Rectal smooth muscle tissue (tissue), 1 donor: ENCODE measurements around the gene NFIA.

ENCODE experiments used
- H3K27ac ChIP-seq: one replicate; pipeline ENCODE4 v1.7.0; 2013; ENCODE audit warnings: low read depth, low read length, inconsistent platforms
- H3K27me3 ChIP-seq: one replicate; pipeline ENCODE4 v1.7.0; 2013; ENCODE audit warnings: low read length; ENCODE audit not compliant: control insufficient read depth, insufficient read depth
- H3K36me3 ChIP-seq: one replicate; pipeline ENCODE4 v1.7.0; 2013; ENCODE audit warnings: low read length; ENCODE audit not compliant: control insufficient read depth, insufficient read depth
- H3K4me1 ChIP-seq: one replicate; pipeline ENCODE4 v1.7.0; 2013; ENCODE audit warnings: low read length; ENCODE audit not compliant: control insufficient read depth, insufficient read depth
- H3K4me3 ChIP-seq: one replicate; pipeline ENCODE4 v1.7.0; 2013; ENCODE audit warnings: low read length
- H3K9ac ChIP-seq: one replicate; pipeline ENCODE4 v1.7.0; 2013; ENCODE audit warnings: low read length

The NFIA gene

DNA sequence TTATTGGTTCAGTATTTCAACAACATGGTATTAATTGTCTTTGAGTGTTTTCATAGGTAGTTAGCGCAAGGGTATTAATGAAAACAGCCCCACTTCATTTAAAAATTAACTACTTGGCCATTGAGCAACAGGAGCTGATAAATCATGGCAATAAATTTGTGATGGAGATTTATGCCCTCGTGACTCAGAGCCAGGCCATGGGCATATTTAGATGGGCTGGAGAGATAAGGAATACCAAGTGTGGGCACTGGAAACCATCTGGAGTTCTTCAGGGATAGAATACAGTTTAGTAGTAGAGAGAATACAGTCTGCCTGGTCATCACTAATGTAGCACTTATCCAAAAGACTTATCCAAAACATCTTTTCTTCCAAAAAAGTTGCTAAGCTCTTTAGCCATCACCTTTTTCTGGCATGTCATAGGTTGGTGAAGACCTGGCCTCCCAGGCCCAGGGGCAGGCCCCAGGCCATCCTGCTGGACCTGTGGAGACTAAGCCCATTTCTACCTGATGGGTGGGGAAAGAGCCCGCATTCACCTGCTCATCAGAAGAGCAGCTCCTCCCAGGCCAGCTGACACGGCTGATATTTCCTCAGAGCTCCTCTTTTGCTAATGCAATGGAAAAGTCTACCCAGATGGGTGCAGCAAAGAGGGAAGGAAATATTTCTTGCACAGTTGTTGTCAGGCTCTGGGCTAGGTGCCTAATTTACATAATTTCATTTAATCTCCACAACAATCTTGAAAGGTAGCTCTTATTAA lies 404.6 kb downstream of the NFIA start:
- H3K4me3 ChIP-seq = no peak overlapping the region
- H3K27ac ChIP-seq = no peak overlapping the region

DNA sequence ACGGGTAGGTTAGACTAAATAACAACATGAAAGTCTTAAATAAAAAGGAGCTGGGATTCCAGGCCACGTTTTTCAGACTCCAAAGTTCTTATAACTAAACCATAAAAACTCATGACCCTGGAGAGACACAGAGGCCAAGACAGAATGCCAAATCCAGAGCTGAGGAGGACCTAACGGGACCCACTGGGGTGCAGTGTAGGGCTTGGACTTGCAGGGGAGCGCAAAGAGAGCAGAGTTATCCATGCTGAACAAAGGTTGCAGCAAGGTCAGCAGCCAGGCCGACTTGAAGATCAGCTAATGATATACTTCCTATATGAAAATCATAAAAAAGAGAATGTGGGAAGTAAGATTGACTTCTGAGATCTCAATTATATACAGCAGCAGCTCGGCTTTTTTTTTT lies 405.4 kb downstream of the NFIA start:
- no peak overlapping the region for H3K9ac ChIP-seq
- H3K4me1 ChIP-seq = peaks cover 15% of the 10 kb centered on the region
- H3K4me3 ChIP-seq = no peak overlapping the region
- no peak overlapping the region for H3K27ac ChIP-seq
- H3K27me3 ChIP-seq = peaks cover 3% of the 10 kb centered on the region
- no peaks in the 10 kb centered on the region for H3K36me3 ChIP-seq

More for the DNA sequence above, 404.6 kb downstream of the NFIA start:
- H3K27me3 ChIP-seq = peaks cover 3% of the 10 kb centered on the region
- no peaks in the 10 kb centered on the region for H3K36me3 ChIP-seq
- no peak overlapping the region for H3K9ac ChIP-seq
- peaks cover 15% of the 10 kb centered on the region for H3K4me1 ChIP-seq

DNA sequence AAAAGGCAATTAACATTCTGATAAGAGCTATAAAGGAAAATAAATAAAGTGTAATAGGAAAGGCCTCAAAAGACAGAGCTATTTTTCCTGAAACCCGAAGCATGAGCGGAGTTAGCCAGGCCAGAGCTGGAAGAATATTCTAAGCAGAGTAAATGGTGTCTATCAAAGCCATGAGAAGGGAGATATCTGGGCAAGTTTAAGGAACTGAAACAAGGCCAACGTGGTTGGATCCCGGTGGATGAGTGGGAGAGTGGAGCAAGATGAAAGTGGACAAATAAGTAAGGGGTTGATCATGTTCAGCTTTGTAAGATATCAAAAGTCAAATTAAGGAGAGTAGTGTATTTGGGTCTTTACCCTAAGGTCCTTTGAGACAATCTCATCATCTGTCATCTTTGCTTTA lies 408.6 kb downstream of the NFIA start:
- no peak overlapping the region for H3K9ac ChIP-seq
- no peaks in the 10 kb centered on the region for H3K36me3 ChIP-seq
- H3K27ac ChIP-seq = peak overlapping the region; percentile 62
- H3K4me3 ChIP-seq = no peak overlapping the region
- no peaks in the 10 kb centered on the region for H3K27me3 ChIP-seq
- H3K4me1 ChIP-seq = peaks cover 15% of the 10 kb centered on the region

- Histone ChIP-seq H3K27me3 (no peaks in the 10 kb centered on the region), H3K9ac (no peak overlapping the region), H3K36me3 (no peaks in the 10 kb centered on the region), H3K4me3 (no peak overlapping the region), H3K27ac (peak overlapping the region; percentile 62), H3K4me1 (peaks cover 15% of the 10 kb centered on the region)
Observed at GRCh38 chr1:61491497-61491896, 409.1 kb downstream of the NFIA start.

- H3K4me1 ChIP-seq = peaks cover 15% of the 10 kb centered on the region
- no peaks in the 10 kb centered on the region for H3K36me3 ChIP-seq
- H3K9ac ChIP-seq = no peak overlapping the region
- no peak overlapping the region for H3K4me3 ChIP-seq
- H3K27me3 ChIP-seq = no peaks in the 10 kb centered on the region
- no peak overlapping the region for H3K27ac ChIP-seq
Observed at GRCh38 chr1:61494000-61494399, 411.6 kb downstream of the NFIA start.

- Histone ChIP-seq H3K27ac (no peak overlapping the region), H3K4me1 (peaks cover 4% of the 10 kb centered on the region), H3K27me3 (no peaks in the 10 kb centered on the region), H3K36me3 (no peaks in the 10 kb centered on the region), H3K4me3 (no peak overlapping the region), H3K9ac (no peak overlapping the region)
Observed at GRCh38 chr1:61496501-61496900, 414.1 kb downstream of the NFIA start.

GRCh38 chr1:61497013-61497412 lies 414.7 kb downstream of the NFIA start:
- Histone ChIP-seq H3K9ac (no peak overlapping the region), H3K4me3 (no peak overlapping the region), H3K4me1 (no peaks in the 10 kb centered on the region), H3K27ac (no peak overlapping the region), H3K36me3 (no peaks in the 10 kb centered on the region), H3K27me3 (no peaks in the 10 kb centered on the region)

- no peaks in the 10 kb centered on the region for H3K36me3 ChIP-seq
- no peaks in the 10 kb centered on the region for H3K27me3 ChIP-seq
- H3K27ac ChIP-seq = no peak overlapping the region
- H3K4me1 ChIP-seq = no peaks in the 10 kb centered on the region
- no peak overlapping the region for H3K4me3 ChIP-seq
- H3K9ac ChIP-seq = no peak overlapping the region
Observed at GRCh38 chr1:61498342-61498741, 416.0 kb downstream of the NFIA start.

- H3K27me3 ChIP-seq = no peaks in the 10 kb centered on the region
- no peak overlapping the region for H3K27ac ChIP-seq
- H3K9ac ChIP-seq = no peak overlapping the region
- H3K4me3 ChIP-seq = no peak overlapping the region
- H3K36me3 ChIP-seq = no peaks in the 10 kb centered on the region
- no peaks in the 10 kb centered on the region for H3K4me1 ChIP-seq
Observed at GRCh38 chr1:61501971-61502916, 419.9 kb downstream of the NFIA start.

- H3K27ac ChIP-seq = no peak overlapping the region
- H3K27me3 ChIP-seq = no peaks in the 10 kb centered on the region
- no peaks in the 10 kb centered on the region for H3K4me1 ChIP-seq
- no peaks in the 10 kb centered on the region for H3K36me3 ChIP-seq
- H3K4me3 ChIP-seq = no peak overlapping the region
- H3K9ac ChIP-seq = no peak overlapping the region
Observed at GRCh38 chr1:61504305-61504704, 421.9 kb downstream of the NFIA start.

DNA sequence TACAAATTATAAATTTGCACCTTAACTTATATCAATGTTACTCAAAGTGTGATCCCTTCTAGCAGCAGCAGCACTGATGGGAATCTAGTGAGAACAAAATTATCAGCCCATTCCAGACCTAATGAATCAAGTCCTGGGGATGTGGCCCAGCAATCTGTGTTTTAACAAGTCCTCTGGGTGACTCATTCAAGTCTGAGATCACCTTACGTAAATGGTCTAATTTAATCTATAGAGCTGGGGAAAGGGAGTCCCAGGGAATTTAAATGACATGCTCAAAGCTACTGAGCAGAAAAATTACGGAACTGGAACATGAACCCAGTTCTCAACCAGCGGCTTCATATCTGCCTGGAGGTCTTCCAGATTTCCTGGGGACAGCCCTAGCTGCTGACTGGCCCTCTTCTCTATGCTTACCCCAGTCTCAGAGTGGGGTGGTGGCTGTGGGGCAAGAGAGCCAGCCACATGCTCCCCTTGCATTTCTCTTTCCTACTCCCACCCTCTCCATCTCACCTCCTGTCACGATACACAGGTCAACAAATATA lies 422.6 kb downstream of the NFIA start:
- no peaks in the 10 kb centered on the region for H3K27me3 ChIP-seq
- H3K4me1 ChIP-seq = no peaks in the 10 kb centered on the region
- H3K9ac ChIP-seq = no peak overlapping the region
- no peak overlapping the region for H3K4me3 ChIP-seq
- H3K36me3 ChIP-seq = no peaks in the 10 kb centered on the region
- no peak overlapping the region for H3K27ac ChIP-seq

DNA sequence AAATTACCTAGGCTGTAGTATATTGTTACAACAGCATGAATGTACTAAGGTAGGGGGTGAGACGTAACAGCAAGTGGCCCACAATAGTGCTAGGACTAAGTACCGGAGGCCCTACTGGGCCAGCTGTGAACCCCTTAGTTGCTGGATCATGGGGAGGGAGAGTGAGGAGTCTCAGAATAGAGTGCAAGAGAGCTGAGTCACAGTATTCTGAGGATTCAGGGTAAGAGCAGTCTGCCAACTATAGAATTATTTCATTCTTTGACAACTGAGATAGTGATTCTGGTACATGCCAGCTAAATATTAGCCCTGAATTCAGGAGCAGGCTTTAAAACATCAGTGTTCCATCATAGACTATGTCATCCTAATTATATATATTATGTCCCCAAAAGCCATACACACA lies 423.9 kb downstream of the NFIA start:
- no peak overlapping the region for H3K4me3 ChIP-seq
- no peak overlapping the region for H3K9ac ChIP-seq
- H3K4me1 ChIP-seq = no peaks in the 10 kb centered on the region
- no peaks in the 10 kb centered on the region for H3K36me3 ChIP-seq
- no peak overlapping the region for H3K27ac ChIP-seq
- H3K27me3 ChIP-seq = no peaks in the 10 kb centered on the region
